Neural progenitor cell (in vitro differentiated cells): ENCODE data around the gene MAGI3.

Source experiments
- EZH2 ChIP-seq: fragments of 200-600 bp; sonication (generic); IDR thresholded peaks from 2 replicates; pipeline ENCODE4 v1.6.1; 2017; ENCODE audit warnings: antibody characterized with exemption, mild to moderate bottlenecking, moderate library complexity
- TF ChIP-seq, protein P1 (sequence below): fragments of 200-600 bp; sonication (generic); IDR thresholded peaks from 2 replicates; pipeline ENCODE4 v1.5.1; 2017; ENCODE audit warnings: antibody characterized with exemption, mild to moderate bottlenecking

DNA sequence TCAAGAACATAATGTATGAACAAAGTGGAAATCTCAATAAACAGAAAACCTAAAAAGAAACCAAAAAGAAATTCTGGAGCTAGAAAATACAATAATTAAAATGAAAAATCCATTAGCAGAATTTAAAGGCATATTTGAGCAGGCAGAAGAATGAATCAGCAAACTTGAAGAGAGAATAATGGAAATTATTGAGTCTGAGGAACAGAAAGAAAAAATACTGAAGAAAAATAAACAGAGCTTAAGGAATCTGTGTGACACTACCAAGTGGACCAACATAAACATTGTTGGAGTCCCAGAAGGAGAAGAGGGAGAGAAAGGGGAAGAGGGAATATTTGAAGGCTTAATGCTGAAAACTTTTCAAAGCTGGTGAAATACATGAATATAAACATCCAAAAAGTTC lies 54.5 kb downstream of the MAGI3 start:
- TF ChIP-seq, protein P1, sequence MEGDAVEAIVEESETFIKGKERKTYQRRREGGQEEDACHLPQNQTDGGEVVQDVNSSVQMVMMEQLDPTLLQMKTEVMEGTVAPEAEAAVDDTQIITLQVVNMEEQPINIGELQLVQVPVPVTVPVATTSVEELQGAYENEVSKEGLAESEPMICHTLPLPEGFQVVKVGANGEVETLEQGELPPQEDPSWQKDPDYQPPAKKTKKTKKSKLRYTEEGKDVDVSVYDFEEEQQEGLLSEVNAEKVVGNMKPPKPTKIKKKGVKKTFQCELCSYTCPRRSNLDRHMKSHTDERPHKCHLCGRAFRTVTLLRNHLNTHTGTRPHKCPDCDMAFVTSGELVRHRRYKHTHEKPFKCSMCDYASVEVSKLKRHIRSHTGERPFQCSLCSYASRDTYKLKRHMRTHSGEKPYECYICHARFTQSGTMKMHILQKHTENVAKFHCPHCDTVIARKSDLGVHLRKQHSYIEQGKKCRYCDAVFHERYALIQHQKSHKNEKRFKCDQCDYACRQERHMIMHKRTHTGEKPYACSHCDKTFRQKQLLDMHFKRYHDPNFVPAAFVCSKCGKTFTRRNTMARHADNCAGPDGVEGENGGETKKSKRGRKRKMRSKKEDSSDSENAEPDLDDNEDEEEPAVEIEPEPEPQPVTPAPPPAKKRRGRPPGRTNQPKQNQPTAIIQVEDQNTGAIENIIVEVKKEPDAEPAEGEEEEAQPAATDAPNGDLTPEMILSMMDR: no peak
- no peak for TF ChIP-seq EZH2
